CD14-positive monocyte (primary cell): ENCODE data around the gene CECR2. TPM values are rescaled to one million over a fixed set of nuclear protein-coding genes. Genes with fewer than 3 reads are reported as not detected.

Experiments
- DNase-seq, 3 donors: peaks; one replicate each; pipeline ENCODE4 v3.0.0-alpha.2; 2011 to 2022
- H2AFZ ChIP-seq: 2 replicates; pipeline ENCODE4 v1.6.0; 2012; ENCODE audit warnings: mild to moderate bottlenecking, low read depth, low read length, inconsistent platforms; ENCODE audit not compliant: insufficient read depth, poor library complexity, severe bottlenecking
- H3K27ac ChIP-seq, 2 donors: 1 replicate in 1 of 2; 2 replicates in 1 of 2; pipeline ENCODE4 v1.5.1; 2012 to 2013; ENCODE audit warnings: low read length in 2 of 2, control low read depth in 1 of 2, inconsistent platforms in 1 of 2, low read depth in 1 of 2, mild to moderate bottlenecking in 1 of 2
- H3K27me3 ChIP-seq, 2 donors: one replicate each; pipeline versions ENCODE4 v1.6.0 to v1.6.1; 2011 to 2013; ENCODE audit warnings: low read length in 2 of 2; ENCODE audit not compliant: control insufficient read depth in 2 of 2, insufficient read depth in 2 of 2
- H3K36me3 ChIP-seq, 2 donors: replicated peaks in 1 of 2; 1 replicate in 1 of 2; 2 replicates in 1 of 2; pipeline versions ENCODE4 v1.5.1 to v1.6.1; 2012 to 2013; ENCODE audit warnings: low read length in 2 of 2, control low read depth in 1 of 2, inconsistent platforms in 1 of 2, mild to moderate bottlenecking in 1 of 2; ENCODE audit not compliant: insufficient read depth in 2 of 2, control insufficient read depth in 1 of 2
- H3K4me1 ChIP-seq, 2 donors: 1 replicate in 1 of 2; 2 replicates in 1 of 2; pipeline versions ENCODE4 v1.5.1 to v1.6.1; 2012 to 2013; ENCODE audit warnings: low read length in 2 of 2, control low read depth in 1 of 2, inconsistent platforms in 1 of 2, mild to moderate bottlenecking in 1 of 2, moderate library complexity in 1 of 2; ENCODE audit not compliant: insufficient read depth in 2 of 2, control insufficient read depth in 1 of 2
- H3K4me2 ChIP-seq: replicated peaks from 2 replicates; pipeline ENCODE3; 2012; ENCODE audit warnings: low read length, moderate library complexity, mild to moderate bottlenecking; ENCODE audit not compliant: poor library complexity, severe bottlenecking; ENCODE audit errors: extremely low read depth
- H3K4me3 ChIP-seq, 3 experiments: fragments of 200-600 bp in 1 of 3; sonication (generic) in 1 of 3; replicated peaks in 1 of 3; 1 replicate in 2 of 3; 2 replicates in 1 of 3; pipeline ENCODE4 v1.5.1; 2011 to 2013; ENCODE audit warnings: low read length in 3 of 3, mild to moderate bottlenecking in 3 of 3, control low read depth in 2 of 3, low read depth in 2 of 3, inconsistent platforms in 1 of 3, moderate library complexity in 1 of 3
- H3K79me2 ChIP-seq: 2 replicates; pipeline ENCODE4 v1.6.0; 2012; ENCODE audit warnings: mild to moderate bottlenecking, control low read depth, inconsistent platforms, low read length, moderate library complexity; ENCODE audit not compliant: insufficient read depth
- H3K9ac ChIP-seq: 2 replicates; pipeline ENCODE4 v1.6.0; 2017; ENCODE audit warnings: low read length, mild to moderate bottlenecking; ENCODE audit not compliant: insufficient read depth, poor library complexity, severe bottlenecking
- H3K9me3 ChIP-seq, 2 donors: replicated peaks in 1 of 2; 1 replicate in 1 of 2; 2 replicates in 1 of 2; pipeline versions ENCODE4 v1.5.1 to v1.6.1; 2012 to 2013; ENCODE audit warnings: low read length in 2 of 2, control low read depth in 1 of 2; ENCODE audit not compliant: control insufficient read depth in 1 of 2, insufficient read depth in 1 of 2
- H4K20me1 ChIP-seq: 2 replicates; pipeline ENCODE4 v1.6.0; 2012; ENCODE audit warnings: mild to moderate bottlenecking, low read length, control low read depth, moderate library complexity; ENCODE audit not compliant: insufficient read depth
- H3K27ac Mint-ChIP-seq, 7 donors: one replicate each; pipeline ENCODE4 v1.8.0; 2020; ENCODE audit warnings: mild to moderate bottlenecking in 7 of 7, mixed read lengths in 7 of 7, moderate library complexity in 6 of 7, inconsistent platforms in 2 of 7
- H3K27me3 Mint-ChIP-seq, 3 donors: one replicate each; pipeline ENCODE4 v1.8.0; 2021 to 2022; ENCODE audit warnings: low read depth in 3 of 3, mild to moderate bottlenecking in 3 of 3, mixed read lengths in 3 of 3, moderate library complexity in 3 of 3, inconsistent platforms in 1 of 3
- H3K36me3 Mint-ChIP-seq, 2 donors: one replicate each; pipeline ENCODE4 v1.8.0; 2020; ENCODE audit warnings: mixed read lengths in 2 of 2, inconsistent platforms in 1 of 2, mild to moderate bottlenecking in 1 of 2
- H3K4me1 Mint-ChIP-seq: one replicate; pipeline ENCODE4 v1.8.0; 2020; ENCODE audit warnings: mild to moderate bottlenecking, mixed read lengths
- H3K4me3 Mint-ChIP-seq, 2 donors: one replicate each; pipeline ENCODE4 v1.8.0; 2020; ENCODE audit warnings: mild to moderate bottlenecking in 2 of 2, mixed read lengths in 2 of 2, moderate library complexity in 1 of 2
- H3K9me3 Mint-ChIP-seq, 7 donors: one replicate each; pipeline ENCODE4 v1.8.0; 2020 to 2022; ENCODE audit warnings: mixed read lengths in 7 of 7, mild to moderate bottlenecking in 6 of 7, moderate library complexity in 6 of 7, inconsistent platforms in 2 of 7
- WGBS: methylation state at CpG from one replicate; pipeline ENCODE4 v1.1.5; 2013; ENCODE audit warnings: missing lambda C conversion rate; ENCODE audit not compliant: insufficient coverage; 5-methylcytosine and 5-hydroxymethylcytosine counted together
- intact Hi-C, 2 donors: fragments of 100-400 bp; cut with micrococcal nuclease; formaldehyde crosslinking; loops; one replicate each; pipeline versions ENCODE4 v1.15.0 to v1.15.1; 2023
- polyA plus RNA-seq, 3 donors: library from polyadenylated mRNA; depleted of rRNA in 1 of 3; unstranded in 2 of 3; stranded (reverse) in 1 of 3; fragments of 300-500 nt in 2 of 3; fragments of >200 nt in 1 of 3; fragmentation: Illumina TruSeq in 2 of 3; gene quantifications; 1 replicate in 2 of 3; 2 replicates in 1 of 3; pipeline ENCODE4 v1.2.3, GENCODE V29; 2012 to 2021
- TF ChIP-seq, protein P1 (sequence below): fragments of 200-600 bp; IDR thresholded peaks from one replicate; pipeline ENCODE4 v1.8.0; 2022; ENCODE audit warnings: antibody characterized with exemption, mild to moderate bottlenecking

The CECR2 gene
- polyA plus RNA-seq, 3 donors, result 0.02 to 0.29 (median 0.24) TPM

DNA sequence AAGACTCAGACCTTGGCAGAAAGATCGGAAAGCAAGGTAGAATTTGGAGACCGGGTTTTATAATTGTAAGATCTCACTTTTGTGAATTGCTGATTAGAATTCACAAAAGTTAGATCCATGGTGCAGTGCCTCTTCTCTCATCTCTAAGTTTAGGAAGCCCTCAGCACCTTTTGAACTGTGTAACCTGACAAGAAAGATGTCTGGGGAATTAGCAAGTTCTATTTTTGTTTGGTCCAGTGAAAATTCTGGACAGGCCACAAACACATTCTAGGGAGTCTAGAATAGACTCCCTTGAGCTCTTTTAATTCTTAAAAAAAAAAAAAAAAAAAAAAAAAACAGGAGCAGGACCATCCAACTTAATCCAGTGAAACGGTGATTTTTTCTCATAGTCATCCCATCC lies 66.1 kb downstream of the CECR2 start:
- intact Hi-C loops, result no loop called here
- Mint-ChIP-seq H3K4me1 (peaks cover 13% of the 10 kb centered on the region), H3K27me3 (peaks cover 3 to 13% (median 11%) of the 10 kb centered on the region in 3 donors), H3K36me3 (no peaks in the 10 kb centered on the region), H3K9me3 (no peaks in the 10 kb centered on the region), H3K27ac (no peak overlapping the region), H3K4me3 (no peak overlapping the region)
- Histone ChIP-seq H3K9ac (no peak overlapping the region), H3K4me1 (peaks cover 8 to 9% of the 10 kb centered on the region in 2 donors), H2AFZ (no peak overlapping the region), H3K27me3 (no peaks in the 10 kb centered on the region), H3K4me3 (no peak overlapping the region), H3K4me2 (no peak overlapping the region), H3K9me3 (no peaks in the 10 kb centered on the region), H3K79me2 (no peaks in the 10 kb centered on the region), H3K27ac (no peak overlapping the region), H4K20me1 (no peaks in the 10 kb centered on the region), H3K36me3 (no peaks in the 10 kb centered on the region)
- DNase-seq, result no peak
- 100% methylated on average over 2 of the region's 3 CpGs for WGBS
- TF ChIP-seq, protein P1, sequence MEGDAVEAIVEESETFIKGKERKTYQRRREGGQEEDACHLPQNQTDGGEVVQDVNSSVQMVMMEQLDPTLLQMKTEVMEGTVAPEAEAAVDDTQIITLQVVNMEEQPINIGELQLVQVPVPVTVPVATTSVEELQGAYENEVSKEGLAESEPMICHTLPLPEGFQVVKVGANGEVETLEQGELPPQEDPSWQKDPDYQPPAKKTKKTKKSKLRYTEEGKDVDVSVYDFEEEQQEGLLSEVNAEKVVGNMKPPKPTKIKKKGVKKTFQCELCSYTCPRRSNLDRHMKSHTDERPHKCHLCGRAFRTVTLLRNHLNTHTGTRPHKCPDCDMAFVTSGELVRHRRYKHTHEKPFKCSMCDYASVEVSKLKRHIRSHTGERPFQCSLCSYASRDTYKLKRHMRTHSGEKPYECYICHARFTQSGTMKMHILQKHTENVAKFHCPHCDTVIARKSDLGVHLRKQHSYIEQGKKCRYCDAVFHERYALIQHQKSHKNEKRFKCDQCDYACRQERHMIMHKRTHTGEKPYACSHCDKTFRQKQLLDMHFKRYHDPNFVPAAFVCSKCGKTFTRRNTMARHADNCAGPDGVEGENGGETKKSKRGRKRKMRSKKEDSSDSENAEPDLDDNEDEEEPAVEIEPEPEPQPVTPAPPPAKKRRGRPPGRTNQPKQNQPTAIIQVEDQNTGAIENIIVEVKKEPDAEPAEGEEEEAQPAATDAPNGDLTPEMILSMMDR, result no peak

DNA sequence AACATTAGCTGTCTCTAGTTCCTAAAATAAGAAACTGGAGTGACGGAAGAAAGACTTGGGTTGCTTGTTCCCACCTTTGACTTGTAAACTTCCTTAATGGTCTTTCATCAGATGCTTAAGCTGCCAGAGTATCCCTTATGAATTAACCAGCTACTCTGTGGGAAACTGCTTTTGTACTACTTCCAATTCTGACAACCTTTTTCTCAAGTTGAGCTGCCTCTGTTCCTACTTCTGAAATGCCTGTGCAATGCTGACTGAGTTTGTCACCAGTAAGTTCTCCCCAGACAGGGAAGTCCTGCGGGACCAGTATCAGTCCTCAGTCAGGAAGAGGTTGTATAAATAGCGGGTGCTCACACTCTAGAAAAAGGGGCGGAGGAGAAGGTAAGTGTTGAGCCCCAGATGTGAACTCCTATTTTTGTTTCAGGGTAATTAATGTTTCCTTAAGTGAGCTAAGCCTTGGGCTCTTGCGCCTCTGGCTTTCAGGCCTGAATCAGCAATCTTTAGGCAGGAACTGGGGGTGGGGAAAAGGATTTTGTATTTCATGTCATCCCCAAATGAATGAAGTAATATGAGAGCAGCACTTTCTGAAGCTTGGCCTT lies 67.2 kb downstream of the CECR2 start:
- no peaks in the 10 kb centered on the region for H3K9me3 ChIP-seq
- H3K9ac ChIP-seq, result no peak overlapping the region
- TF ChIP-seq, protein P1, result no peak
- 3% methylated on average over 4 of the region's 5 CpGs for WGBS
- peaks cover 12% of the 10 kb centered on the region for H3K4me1 Mint-ChIP-seq
- peaks cover 8 to 9% of the 10 kb centered on the region in 2 donors for H3K4me1 ChIP-seq
- H3K4me3 Mint-ChIP-seq, result peak overlapping the region in 1 of 2 donors; percentile 59
- H3K27me3 Mint-ChIP-seq, result peaks cover 4 to 13% (median 11%) of the 10 kb centered on the region in 3 donors
- H3K27ac ChIP-seq, result no peak overlapping the region
- H3K27ac Mint-ChIP-seq, result peak overlapping the region in 2 of 7 donors; percentile 12 to 27
- DNase-seq, result peak; percentile 12 to 29 (median 23)
- peak overlapping the region; percentile 24 for H3K4me2 ChIP-seq
- intact Hi-C loops, result no loop called here
- no peaks in the 10 kb centered on the region for H4K20me1 ChIP-seq
- no peaks in the 10 kb centered on the region for H3K9me3 Mint-ChIP-seq
- no peaks in the 10 kb centered on the region for H3K36me3 Mint-ChIP-seq
- no peak overlapping the region for H3K4me3 ChIP-seq
- H2AFZ ChIP-seq, result peak overlapping the region; percentile 61
- no peaks in the 10 kb centered on the region for H3K36me3 ChIP-seq
- H3K27me3 ChIP-seq, result no peaks in the 10 kb centered on the region
- H3K79me2 ChIP-seq, result no peaks in the 10 kb centered on the region
